ENCODE results near the gene OR1M1.

The OR1M1 gene

DNA sequence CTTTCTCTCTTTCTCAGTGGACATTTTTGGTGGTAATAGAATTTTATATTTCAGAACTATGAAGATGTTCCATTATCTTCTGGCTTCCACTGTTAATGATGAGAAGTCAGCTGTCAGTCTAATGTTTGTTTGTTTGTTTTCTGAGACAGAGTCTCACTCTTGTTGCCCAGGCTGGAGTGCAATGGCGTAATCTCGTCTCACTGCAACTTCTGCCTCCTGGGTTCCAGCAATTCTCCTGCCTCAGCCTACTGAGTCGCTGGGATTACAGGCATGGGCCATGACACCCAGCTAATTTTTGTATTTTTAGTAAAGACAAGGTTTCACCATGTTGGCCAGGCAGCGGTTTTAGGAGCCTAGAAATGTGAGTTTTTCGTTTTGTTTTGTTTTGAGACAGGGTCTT is 58.1 kb downstream of the OR1M1 start:
- no peak overlapping the region for H3K9ac ChIP-seq (ENCODE audit: insufficient read length)
- no peak for DNase-seq (ENCODE audit: low read depth, low spot score)
- no peak overlapping the region for H3K4me3 ChIP-seq
- H3K27ac ChIP-seq: no peak overlapping the region
- TF ChIP-seq POLR2AphosphoS5 (IDR thresholded peaks at IDR 0.05; ENCODE audit: borderline replicate concordance, low read depth, low read length) (no peak), FOXP2 (optimal IDR thresholded peaks at IDR 0.05; ENCODE audit: control extremely low read depth, extremely low read length, insufficient read depth) (no peak), EZH2 (IDR thresholded peaks at IDR 0.05) (no peak)
- peaks cover 71% of the 10 kb centered on the region for H3K36me3 ChIP-seq (ENCODE audit: insufficient read depth, low read length)
- peaks cover 37% of the 10 kb centered on the region for H3K9me3 ChIP-seq (ENCODE audit: low read depth, low read length)
